Breast epithelium (tissue), 4 donors: ENCODE data around the gene ZNF516. TPM values are rescaled to one million over a fixed set of nuclear protein-coding genes. Genes with fewer than 3 reads are reported as not detected.

Experiments used
- DNase-seq, 2 donors: peaks; one replicate each; pipeline ENCODE4 v3.0.0-alpha.2; 2019; ENCODE audit warnings: low spot score in 2 of 2
- H3K27ac ChIP-seq, 2 donors: fragments of 200-600 bp; sonication (generic) in 1 of 2; one replicate each; pipeline ENCODE4 v1.5.1; 2016 to 2019; ENCODE audit warnings: mild to moderate bottlenecking in 1 of 2
- H3K27me3 ChIP-seq, 2 donors: fragments of 200-600 bp; sonication (generic) in 1 of 2; one replicate each; pipeline versions ENCODE4 v1.5.1 to v1.6.0; 2017 to 2019; ENCODE audit warnings: control low read depth in 1 of 2, mild to moderate bottlenecking in 1 of 2
- H3K36me3 ChIP-seq: fragments of 200-600 bp; one replicate; pipeline ENCODE4 v1.5.1; 2019
- H3K4me1 ChIP-seq, 2 donors: fragments of 200-600 bp; sonication (generic); one replicate each; pipeline ENCODE4 v1.5.1; 2016 to 2019; ENCODE audit warnings: control low read depth in 1 of 2
- H3K4me3 ChIP-seq, 3 donors: fragments of 200-600 bp; sonication (generic); 1 replicate in 2 of 3; 2 replicates in 1 of 3; pipeline ENCODE4 v1.5.1; 2016 to 2019; ENCODE audit warnings: mild to moderate bottlenecking in 3 of 3, moderate library complexity in 2 of 3
- H3K9me3 ChIP-seq, 2 donors: fragments of 200-600 bp; sonication (generic) in 1 of 2; one replicate each; pipeline ENCODE4 v1.5.1; 2016 to 2019; ENCODE audit warnings: control low read depth in 1 of 2
- CTCF ChIP-seq, 3 donors: fragments of 450-650 bp; IDR thresholded peaks; one replicate each; pipeline ENCODE4 v1.5.1; 2016 to 2017; ENCODE audit warnings: antibody characterized with exemption in 3 of 3, mild to moderate bottlenecking in 3 of 3, moderate library complexity in 3 of 3
- POLR2A ChIP-seq: fragments of 450-650 bp; IDR thresholded peaks from one replicate; pipeline ENCODE4 v1.6.1; 2016; ENCODE audit warnings: antibody characterized with exemption, mild to moderate bottlenecking, moderate library complexity
- POLR2AphosphoS5 ChIP-seq, 3 donors: sonication (generic); formaldehyde crosslinking; IDR thresholded peaks; one replicate each; pipeline ENCODE4 v1.6.1; 2017; ENCODE audit warnings: antibody characterized with exemption in 3 of 3
- intact Hi-C: fragments of 100-400 bp; cut with DNase I; formaldehyde crosslinking; loops from one replicate; pipeline ENCODE4 v1.15.1; 2023; ENCODE audit warnings: low total_unique reads
- total RNA-seq, 3 donors: library from RNA; depleted of rRNA; stranded (reverse); fragments of >200 nt; gene quantifications; one replicate each; pipeline ENCODE4 v1.1.0, GENCODE V29; 2016

ZNF516 gene
- total RNA-seq, 3 donors from 2014 or later, result 12.0 to 33.4 (median 24.0) TPM

DNA sequence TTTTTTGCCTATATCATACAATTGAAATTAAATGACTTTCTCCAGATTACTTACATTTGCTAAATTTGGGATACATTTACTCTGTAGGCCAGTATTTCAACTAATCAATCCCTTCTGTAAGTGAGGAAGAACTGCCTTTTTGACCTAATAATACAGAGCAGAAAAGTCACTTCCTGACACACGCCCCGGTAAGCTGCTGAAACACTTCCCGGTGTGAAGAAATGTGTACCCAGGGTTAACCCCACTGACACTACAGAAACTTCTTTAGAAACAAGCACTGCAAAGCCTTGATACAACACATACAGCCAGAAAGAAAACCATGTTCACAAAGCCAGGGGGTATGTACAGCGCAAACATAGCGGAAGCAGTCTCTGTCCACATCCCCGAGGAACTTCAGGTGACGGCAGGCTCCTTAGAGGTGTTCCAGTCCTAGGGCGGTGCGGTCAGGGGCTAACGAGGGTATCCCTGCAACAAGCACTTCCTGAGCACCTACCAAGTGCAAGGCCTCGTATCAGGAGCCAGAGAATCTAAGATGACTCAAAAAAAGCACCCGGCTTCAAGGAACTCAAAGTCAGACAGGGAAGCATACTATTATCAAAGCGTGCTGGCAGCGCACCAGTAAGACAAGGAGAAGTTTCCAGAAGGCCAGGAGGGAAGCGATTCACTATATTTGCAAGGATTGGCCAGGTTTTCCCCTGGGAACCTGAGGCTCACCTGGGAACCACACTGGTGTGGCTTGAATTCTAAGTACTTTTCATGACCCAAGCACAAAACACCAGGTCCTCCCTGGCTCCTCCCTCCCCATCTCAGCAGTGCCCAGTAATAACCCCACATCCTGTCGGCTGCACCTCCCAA lies 46.6 kb downstream of the ZNF516 start:
- no peak for DNase-seq
- peak overlapping the region; percentile 18 to 56 for H3K27ac ChIP-seq
- no peaks in the 10 kb centered on the region for H3K36me3 ChIP-seq
- no peak overlapping the region for H3K4me3 ChIP-seq
- peaks cover 3 to 4% of the 10 kb centered on the region in 2 donors for H3K4me1 ChIP-seq
- intact Hi-C loops, result no loop called here
- H3K9me3 ChIP-seq, result no peaks in the 10 kb centered on the region
- TF ChIP-seq CTCF (IDR thresholded peaks at IDR 0.05), result no peak
- no peak for TF ChIP-seq POLR2AphosphoS5 (IDR thresholded peaks at IDR 0.05)
- no peak for TF ChIP-seq POLR2A
- no peaks in the 10 kb centered on the region for H3K27me3 ChIP-seq

GRCh38 chr18:76447258-76447890 lies 47.7 kb downstream of the ZNF516 start:
- Histone ChIP-seq H3K4me3 (peak overlapping the region; percentile 18 to 55 (median 27)), H3K36me3 (peaks cover 3% of the 10 kb centered on the region), H3K27ac (peak overlapping the region; percentile 43 to 85), H3K9me3 (no peaks in the 10 kb centered on the region), H3K4me1 (peaks cover 3 to 4% of the 10 kb centered on the region in 2 donors), H3K27me3 (no peaks in the 10 kb centered on the region)
- intact Hi-C loops, result no loop called here
- no peak for DNase-seq
- TF ChIP-seq POLR2A, result no peak
- peak in 1 of 3 donors; percentile 17 for TF ChIP-seq POLR2AphosphoS5 (IDR thresholded peaks at IDR 0.05)

GRCh38 chr18:76446321-76447257 lies 48.5 kb downstream of the ZNF516 start:
- Histone ChIP-seq H3K36me3 (peaks cover 6% of the 10 kb centered on the region), H3K27ac (peak overlapping the region; percentile 43 to 85), H3K9me3 (no peaks in the 10 kb centered on the region), H3K27me3 (no peaks in the 10 kb centered on the region), H3K4me3 (peak overlapping the region; percentile 18 to 55 (median 27)), H3K4me1 (peaks cover 0 to under 1% of the 10 kb centered on the region in 2 donors)
- no peak for DNase-seq
- intact Hi-C loops, result no loop called here
- TF ChIP-seq POLR2A, result no peak
- TF ChIP-seq POLR2AphosphoS5 (IDR thresholded peaks at IDR 0.05), result no peak
- no peak for TF ChIP-seq CTCF (IDR thresholded peaks at IDR 0.05)

GRCh38 chr18:76445741-76446232 lies 49.3 kb downstream of the ZNF516 start:
- intact Hi-C loops, result no loop called here
- H3K4me3 ChIP-seq, result peak overlapping the region in 1 of 3 donors; percentile 55
- peaks cover 6% of the 10 kb centered on the region for H3K36me3 ChIP-seq
- H3K27ac ChIP-seq, result peak overlapping the region; percentile 43 to 75
- DNase-seq, result no peak
- no peaks in the 10 kb centered on the region for H3K9me3 ChIP-seq
- TF ChIP-seq CTCF (IDR thresholded peaks at IDR 0.05), result no peak
- no peak for TF ChIP-seq POLR2A
- no peaks in the 10 kb centered on the region for H3K4me1 ChIP-seq
- no peaks in the 10 kb centered on the region for H3K27me3 ChIP-seq

GRCh38 chr18:76445275-76445674 lies 49.8 kb downstream of the ZNF516 start:
- intact Hi-C loops, result no loop called here
- no peak overlapping the region for H3K27ac ChIP-seq
- DNase-seq, result no peak
- no peak for TF ChIP-seq POLR2A
- H3K4me1 ChIP-seq, result no peaks in the 10 kb centered on the region
- H3K36me3 ChIP-seq, result peaks cover 6% of the 10 kb centered on the region
- H3K27me3 ChIP-seq, result no peaks in the 10 kb centered on the region
- no peaks in the 10 kb centered on the region for H3K9me3 ChIP-seq
- H3K4me3 ChIP-seq, result no peak overlapping the region
